Activated CD4-positive, alpha-beta T cell treated with anti-CD3 and anti-CD28 coated beads, Interleukin-2, amount 50 U/mL, for 1 hour (primary cell): Measurements from ENCODE around the gene RDM1.

Experiments
- DNase-seq: peaks from one replicate; pipeline ENCODE4 v3.0.0-alpha.2; 2020

RDM1 gene

DNA sequence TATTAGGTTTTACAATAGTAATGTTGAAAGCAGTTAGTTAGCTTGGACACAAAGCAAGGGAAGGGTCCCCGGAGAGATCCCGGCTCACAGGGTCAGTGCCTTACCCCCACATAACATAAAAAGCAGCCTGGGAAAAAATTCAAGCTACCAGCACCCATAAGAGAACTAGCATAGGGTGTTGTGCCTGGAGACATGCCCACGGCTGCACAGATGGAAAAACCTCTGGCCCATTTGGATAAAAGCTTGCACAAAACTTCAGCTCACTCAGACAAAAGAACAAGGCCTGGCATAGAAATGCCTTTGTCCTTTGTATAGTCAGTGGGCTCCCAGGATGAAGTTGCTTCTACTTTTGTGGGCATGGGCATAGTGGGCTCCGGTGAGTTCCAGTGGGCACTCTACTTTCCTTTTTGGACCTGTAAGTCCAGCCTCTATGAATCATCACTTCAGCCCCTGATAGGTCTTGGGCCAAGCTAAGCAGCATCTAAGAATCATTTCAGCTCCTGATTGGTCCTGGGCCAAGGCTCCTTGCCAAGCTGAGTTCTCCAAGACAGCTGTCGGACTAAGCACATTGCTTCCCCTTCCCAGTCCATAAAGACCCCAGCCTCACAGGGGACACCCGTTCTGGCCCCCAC, 1.3 kb upstream of the RDM1 start:
- DNase-seq = no peak

DNA sequence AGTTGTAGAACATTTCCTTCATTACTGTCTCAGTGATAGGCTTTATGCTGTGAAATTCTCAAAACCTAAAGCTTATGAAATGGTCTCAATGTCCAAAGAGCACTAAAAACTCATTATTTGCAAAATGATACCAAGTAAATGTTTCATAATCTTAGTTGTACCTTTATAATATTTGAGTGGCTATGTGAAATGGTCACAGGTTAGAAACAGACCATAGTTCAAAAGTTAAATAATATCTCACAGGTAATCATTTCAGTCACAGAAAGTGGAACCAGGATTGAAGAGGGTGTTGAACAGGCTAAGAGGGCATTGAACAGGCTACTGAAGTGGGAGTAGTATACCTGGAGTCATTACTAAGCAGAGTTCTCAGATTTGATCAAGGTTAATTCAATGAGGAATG, 2.9 kb downstream of the RDM1 start:
- no peak for DNase-seq

DNA sequence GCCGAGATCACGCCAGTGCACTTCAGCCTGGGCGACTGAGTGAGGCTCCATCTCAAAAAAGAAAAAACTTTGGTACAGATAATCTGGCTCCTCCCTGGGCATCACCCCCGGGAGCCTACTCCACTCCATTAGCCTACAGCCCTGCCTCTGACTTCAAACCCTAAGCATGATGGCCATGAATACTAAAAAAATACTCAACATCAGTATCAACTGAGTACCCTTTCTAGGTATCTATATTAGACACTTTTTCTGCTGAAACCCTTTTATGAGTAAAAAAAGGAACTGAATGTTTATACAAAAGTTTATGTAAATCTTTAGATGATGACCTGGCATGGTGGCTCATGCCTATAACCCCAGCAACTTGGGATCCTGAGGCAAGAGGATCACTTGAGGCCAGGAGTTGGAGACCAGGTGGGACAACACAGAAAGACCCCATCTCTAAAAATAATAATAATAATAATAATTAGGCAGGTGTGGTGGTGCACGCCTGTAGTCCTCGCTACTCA, 6.9 kb downstream of the RDM1 start:
- no peak for DNase-seq

DNA sequence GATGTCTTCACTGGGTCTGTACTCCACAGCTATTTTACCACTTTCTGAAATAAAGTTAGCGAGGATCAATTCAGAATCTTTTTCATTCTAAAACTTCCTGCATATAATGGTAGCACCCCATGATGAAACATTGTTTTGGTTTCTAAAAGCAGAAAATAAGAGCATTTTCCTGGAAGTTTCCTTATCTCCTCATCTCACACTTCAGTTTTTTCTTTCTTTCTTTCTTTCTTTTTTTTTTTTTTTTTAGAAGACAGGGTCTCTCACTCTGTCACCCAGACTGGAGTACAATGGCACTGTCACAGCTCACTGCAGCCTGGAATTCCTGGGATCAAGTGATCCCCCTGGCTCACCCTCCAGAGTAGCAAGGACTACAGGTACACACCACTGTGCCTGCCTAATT, 10.3 kb downstream of the RDM1 start:
- DNase-seq = no peak

DNA sequence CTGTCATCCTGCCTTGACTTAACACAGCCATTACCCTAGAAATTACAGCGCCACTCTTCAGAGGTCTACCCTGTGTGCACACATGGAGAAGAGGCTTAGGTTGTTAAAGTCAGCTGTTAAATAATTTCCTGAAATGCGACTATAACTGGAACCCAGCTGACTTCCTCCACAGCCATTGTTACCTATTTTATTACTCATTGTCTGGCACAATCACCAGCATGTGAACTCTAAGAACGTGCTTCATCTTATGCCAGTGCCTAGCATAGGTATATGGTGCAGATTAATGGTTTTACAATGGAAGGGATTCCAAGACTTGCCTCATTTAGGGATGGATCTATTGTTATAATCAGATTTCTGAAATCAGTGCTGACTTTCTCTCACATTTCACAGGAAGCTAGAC, 11.9 kb downstream of the RDM1 start:
- DNase-seq = no peak

DNA sequence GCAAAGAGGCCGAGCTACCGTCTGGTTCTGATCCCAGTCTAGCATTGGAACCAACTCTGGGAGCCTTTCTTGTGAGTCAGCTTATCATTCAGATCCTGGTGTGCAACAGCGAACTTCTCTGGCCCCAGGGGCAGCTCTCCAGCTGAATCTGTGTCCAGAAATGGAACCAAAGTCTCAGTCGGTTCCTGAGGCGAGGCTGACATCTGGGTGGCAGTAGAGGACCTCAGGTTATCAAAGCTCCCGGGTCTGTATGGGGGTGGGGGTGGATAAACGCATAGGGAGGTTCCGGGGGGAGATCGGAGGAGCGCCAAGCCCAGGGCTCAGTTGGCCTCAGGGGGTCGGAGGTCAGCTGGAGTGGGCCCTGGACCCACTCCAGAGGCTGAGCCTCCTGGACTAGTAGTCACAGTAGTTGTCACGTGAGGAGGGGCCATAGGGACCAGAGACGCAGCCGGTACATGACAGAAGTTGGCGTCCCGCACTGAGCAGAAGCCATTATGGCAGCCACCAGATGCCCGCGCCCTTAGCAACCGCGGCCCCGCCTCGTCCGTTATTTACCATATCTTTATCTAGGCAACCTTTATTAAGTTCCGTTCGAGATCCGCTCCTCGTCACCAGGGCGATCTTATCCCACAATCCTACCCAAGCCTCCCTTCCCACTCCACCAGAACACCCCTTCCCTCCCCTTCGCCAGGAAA, 12.9 kb downstream of the RDM1 start:
- DNase-seq = no peak

DNA sequence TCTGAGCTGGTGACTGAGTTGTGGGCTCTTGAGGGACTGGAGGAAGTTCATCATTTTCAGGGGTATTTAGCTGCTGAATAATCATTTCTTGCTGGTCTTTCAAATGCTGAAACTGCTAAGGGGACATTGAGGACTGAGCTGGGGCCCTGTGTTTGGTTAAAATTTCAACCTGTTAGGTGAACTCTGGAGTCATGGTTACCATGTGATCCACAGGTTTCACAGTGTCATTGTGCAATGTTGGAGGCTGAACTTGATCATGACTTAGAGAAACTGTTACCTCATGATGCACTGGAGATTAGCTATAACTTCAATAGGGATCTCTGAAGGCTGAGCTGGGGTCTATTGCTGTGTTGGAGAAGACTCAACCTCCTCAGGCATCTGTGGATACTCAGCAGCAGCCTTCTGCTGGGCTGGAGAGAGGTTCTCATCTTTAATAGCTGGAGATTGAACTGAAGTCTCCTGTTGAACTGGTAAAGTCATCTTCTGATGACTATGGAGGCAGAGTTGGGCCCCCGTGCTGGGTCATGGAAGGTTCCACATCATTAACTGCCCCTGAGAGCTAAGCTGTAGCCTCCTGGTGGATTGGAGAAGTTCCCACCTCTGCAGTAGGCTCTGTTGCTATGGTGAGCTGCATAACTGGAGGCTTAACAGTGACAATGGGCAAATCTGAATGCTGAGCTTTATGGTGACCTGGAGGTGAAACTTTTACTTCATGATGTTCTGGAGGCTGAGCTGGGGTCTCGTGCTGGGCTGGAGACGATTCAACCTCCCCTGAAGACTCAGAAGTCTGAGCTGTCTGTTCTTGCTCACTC, 15.2 kb downstream of the RDM1 start:
- DNase-seq = no peak

DNA sequence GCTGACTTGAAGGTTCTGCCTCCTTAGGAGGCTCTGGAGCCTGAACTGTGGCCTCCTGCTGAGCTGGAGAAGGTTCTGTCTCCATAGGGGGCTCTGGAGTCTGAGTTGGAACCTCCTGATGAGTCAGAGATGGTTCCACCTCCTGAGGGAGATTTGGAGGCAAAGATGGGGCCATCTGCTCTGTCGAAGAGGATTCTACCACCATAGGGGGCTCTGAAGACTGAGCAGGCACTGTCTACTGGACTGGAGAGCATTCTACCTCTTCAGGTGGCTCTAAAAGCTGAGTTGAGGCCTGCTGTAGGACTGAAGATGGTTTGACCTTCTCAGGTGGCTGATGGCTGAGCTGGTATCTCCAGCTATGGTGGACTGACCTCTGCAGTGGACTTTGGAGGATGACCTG, 16.2 kb downstream of the RDM1 start:
- DNase-seq = no peak

DNA sequence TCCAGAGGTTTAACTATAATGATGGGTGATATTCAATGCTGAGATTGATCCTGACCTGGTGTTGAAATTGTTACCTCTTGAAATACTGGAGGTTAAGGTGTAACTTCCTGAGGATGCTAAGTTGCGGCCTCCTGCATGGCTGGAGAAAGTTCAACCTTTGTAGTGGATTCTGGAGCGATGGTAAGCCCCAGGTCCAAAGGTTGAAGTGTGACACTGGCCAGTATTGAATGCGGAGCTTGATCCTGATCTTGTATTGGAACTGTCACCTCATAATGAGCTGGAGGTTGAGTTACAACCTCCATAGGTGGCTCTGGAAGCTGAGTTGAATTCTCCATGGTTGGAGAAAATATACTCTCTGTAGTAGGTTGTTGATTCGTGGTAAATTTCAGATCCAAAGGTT, 17.0 kb downstream of the RDM1 start:
- DNase-seq = no peak

DNA sequence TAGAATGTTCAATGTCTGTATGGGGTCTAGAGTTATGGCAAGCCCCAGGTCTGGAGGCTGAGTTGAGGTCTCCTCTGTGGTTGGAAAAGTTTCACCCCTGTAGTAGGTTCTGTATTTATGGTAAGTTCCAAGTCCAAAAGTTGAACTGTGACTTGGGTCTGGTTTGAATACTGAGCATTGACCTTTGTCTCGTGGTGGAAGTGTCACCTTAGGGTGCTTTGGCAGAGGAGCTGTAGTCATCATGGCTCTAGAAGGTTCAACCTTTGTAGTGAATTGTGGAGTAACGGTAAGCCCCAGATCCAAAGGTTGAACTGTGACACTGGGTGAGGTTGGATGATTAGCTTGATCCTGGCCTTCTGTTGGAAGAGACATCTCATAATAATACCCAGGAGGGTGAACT, 17.6 kb downstream of the RDM1 start:
- no peak for DNase-seq

DNA sequence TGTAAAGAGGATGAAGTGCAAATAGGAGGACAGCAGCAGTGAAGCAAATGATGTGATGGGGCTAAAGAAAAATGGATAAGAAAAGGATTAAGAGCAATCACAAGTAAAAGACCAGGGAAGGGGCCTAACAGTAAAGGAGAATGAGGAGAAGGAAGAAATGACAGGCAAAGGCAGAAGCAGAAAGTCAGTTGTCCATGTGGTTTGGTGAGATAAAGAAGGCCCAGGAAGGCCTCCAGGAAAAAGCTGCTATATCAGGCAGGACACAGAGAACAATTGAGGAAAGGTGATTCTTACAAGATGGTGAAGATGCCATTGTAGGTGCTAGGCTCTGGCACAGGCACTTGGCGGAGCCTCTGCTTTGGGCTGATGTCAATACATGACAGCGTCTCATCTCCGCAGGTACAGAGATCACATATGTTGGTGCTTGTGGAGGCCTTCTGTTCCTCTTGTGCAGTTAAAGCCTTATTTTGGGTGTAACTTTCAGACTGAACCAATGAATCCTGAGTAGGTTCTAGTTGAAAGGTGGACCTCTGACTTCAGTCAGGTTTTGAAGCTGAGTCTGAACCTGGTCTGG, 18.1 kb downstream of the RDM1 start:
- DNase-seq = no peak

DNA sequence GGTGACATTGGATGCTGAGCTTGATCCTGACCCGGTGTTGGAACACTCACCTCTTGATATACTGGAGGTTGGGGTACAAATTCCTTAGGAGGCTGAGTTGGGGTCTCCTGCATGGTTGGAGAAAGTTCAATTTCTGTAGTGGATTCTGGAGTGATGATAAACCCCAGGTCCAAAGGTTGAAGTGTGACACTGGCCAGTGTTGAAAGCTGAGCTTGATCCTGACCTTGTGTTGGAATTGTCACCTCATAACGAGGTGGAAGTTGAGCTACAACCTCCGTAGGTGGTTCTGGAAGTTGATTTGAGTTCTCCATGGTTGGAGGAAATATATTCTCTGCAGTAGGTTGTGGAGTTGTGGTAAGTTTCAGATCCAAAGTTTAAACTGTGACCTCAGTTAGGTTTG, 21.2 kb downstream of the RDM1 start:
- no peak for DNase-seq

DNA sequence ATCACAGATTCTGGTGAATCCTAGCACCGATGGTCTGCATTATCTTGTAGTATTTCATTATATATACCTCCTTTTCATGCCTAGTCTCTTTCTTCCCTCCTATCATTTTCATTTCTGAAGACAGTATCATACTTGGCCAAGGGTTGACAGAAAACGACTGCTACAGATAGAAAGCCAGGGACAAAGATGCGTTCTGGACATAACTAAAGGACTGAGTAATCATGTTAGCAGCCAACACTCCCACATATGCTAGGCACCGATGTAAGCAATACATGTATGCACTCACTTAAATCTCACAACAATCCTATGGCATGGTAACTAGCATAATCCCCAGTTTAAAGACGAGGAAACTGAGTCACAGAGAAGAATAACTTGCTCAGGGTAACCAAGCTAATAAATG, 22.9 kb downstream of the RDM1 start:
- DNase-seq = no peak

DNA sequence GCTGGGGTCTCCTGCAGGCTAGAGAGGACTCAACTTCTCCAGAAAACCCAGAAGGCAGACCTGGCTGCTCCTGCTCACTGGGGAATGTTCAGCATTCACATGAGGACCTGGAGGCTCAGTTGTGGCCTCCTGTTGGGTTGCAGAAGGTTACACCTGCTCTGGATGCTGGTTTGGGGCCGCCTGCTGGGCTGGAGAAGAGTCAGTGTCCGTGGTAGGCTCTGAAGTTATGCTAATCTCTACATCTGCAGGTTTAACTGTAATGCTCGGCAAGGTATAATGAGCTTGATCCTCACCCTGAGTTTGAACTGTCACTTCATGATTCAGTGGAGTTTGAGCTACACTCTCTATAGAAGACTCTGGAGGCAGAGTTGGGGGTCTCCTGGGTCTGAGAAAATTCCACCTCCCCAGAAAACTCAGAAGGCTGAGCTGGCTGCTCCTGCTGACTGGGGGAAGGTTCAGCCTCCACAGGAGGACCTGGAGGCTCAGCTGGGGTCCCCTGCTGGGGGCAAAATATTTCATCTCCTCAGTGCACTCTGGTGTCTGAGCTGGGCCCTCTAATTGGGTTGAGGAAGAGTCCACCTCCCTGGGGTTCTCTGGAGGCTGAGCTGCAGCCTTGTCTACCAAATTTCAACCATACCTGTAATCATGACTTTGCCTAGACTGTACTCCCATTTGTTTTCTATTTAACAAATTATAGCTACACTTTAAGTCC, 23.5 kb downstream of the RDM1 start:
- DNase-seq = no peak

DNA sequence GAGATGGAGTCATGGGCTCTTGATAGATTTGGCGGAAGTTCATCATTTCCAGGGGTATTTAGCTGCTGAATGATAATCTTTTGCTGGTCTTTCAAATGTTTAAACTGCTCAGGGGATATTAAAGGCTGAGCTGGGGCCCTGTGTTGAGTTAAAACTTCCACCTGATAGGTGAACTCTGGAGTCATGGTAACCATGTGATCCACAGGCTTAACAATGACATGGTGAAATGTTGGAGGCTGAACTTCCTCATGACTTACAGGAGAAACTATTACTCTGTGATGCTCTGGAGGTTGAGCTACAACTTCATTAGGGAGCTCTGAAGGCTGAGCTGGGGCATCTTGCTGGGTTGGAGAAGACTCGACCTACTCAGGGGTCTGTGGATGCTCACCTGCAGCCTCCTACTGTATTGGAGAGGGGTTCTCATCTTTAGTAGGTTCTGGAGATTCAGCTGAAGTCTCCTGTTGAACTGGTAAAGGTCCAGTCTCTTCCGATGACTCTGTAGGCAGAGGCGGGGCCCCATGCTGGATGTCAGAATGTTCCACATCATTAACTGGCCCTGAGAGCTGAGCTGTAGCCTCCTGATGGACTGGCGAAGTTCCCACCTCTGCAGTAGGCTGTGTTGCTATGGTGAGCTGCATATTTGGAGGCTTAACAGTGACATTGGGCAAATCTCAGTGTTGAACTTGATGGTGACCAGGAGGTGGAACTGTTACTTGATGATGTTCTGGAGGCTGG, 24.2 kb downstream of the RDM1 start:
- no peak for DNase-seq

DNA sequence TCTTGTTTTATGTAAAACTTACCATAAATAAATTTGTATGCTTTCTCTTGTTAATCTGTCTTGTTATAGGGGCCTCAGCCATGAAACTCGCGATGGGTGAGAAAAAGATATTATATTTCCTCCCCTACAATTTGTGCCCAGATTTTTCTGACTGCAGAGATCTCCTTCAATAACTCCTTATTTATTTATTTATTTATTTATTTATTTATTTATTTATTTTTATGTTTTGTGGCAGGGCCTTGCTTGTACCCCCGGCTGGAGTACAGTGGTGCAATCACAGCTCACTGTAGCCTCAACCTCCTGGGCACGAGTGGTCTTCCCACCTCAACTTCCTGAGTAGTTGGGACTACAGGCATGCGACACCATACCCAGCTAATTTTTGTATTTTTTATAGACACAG, 27.1 kb downstream of the RDM1 start:
- DNase-seq = no peak

DNA sequence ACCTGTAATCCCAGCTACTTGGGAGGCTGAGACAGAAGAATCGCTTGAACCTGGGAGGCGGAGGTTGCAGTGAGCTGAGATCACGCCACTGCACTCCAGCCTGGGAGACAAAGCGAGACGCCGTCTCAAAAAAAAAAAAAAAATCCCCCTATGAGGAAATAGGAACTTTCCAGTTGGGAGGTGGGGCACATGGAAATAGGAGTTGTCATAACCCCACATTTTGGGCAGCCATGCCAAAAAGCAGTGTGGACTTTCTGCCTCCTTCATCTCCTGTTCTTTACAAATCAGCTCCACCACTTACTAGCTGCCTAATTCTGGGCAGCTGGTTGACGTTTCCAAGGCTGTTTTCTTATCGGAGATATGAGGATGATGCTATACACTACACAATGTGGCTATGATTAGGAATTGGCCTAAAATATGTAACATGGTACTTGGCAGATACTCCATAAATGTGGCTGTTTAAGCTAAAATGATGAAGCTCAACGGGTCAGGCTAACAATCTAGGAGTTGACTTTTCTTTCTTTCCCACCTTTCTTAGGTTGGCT, 28.9 kb downstream of the RDM1 start:
- no peak for DNase-seq

DNA sequence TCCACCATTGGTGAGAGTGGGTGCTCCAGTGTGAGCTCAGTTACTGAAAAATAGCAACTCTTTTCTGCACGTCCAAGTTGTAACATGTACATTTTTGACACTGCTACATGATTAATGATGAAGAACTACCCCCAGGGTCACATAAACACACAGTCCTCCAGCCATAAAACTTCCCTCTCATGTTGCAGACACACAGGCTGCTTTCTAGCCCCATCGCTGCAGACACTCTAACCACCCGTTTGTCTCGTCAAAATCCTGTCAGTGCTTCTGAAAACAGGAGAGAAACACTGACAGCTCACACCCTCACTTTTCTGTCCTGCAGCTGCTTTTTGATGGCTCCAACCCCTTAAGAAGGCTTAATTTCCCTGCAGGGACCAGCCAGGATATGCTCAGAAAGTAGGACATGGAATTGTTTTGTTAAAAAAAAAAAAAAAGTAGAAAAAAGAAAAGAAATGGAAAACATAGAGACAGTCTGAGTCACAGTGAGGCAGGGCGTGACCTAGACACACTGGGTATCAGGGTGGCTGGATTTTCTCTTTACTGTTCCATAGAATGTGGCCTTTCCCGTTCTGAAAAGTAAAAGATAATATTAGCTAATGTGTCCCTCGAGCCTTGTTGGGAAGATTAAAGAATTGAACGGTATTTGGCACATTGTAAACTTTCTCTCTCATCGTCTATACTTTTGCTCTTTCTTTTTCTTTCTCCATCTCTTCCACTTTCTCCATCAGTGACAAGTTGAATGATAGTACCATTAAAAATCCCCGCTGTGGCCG, 29.7 kb downstream of the RDM1 start:
- DNase-seq = peak; percentile 3

DNA sequence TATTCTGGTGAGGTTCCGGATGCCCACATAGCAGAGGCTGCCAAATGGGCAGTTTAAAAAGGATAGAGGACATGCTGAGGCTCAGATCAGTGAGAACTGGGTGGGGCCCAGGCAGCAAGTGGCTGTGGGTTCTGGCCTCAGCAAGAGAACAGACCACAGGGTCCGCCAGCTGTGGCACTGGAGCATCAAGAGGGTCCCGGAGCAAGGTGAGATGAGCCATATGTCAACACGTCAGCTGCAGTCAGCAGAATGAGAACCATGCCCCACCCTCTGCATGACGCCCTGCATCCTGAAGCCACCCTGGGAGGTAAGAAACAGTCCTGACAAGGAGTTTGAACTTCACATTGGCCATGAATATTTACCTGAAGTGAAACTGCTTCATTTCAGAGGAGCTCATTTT, 30.3 kb downstream of the RDM1 start:
- no peak for DNase-seq

DNA sequence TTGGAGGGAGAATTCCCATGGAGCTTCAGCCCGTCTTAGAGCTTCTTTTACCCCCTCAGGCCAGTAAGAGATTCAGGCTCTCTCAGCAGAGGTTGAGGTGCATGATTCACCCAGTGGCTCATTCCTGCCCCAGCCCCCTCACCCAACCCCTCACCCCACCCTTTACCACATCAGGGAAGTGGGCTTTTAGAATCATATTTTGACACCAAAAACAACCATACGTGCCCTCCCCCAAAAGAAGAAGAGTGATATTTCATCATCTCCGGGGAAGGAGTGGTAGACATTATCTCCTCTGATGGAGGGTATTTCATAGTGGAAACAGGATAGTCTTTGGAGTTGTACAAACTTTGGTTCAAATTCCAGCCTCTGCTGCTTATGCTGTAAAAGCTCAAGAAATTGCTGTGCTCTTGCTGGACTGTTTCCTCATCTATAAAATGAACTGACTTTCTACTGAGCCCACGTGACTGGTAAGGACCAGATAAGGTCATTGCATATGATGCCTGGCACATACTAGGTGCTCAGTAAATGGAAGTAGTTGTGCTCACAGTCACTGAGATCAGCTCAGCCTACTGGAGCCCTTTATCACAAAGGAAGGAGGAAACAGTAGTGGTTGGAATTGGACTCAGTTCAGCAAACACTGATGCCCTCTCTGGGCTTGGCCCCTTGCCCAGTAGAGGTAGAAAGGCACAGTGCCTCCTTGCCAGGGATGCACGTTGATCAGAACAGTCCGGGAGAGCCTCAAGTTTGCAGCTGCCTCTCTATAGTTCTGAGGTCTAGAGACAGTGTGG, 32.1 kb downstream of the RDM1 start:
- no peak for DNase-seq
